ENCODE data around the gene ZIC5. TPM values are rescaled to one million over a fixed set of nuclear protein-coding genes. Genes with fewer than 3 reads are reported as not detected.

Gene ZIC5
- total and polyA plus RNA-seq, 4 donors = 5.7 to 30.5 (median 8.8) TPM

- peaks cover 99% of the 10 kb centered on the region for H3K27me3 ChIP-seq (ENCODE audit: control insufficient read depth, insufficient read depth, low read length)
- H3K9me3 ChIP-seq (ENCODE audit: control insufficient read depth, insufficient read depth, low read length) = no peaks in the 10 kb centered on the region
- peaks cover 38% of the 10 kb centered on the region for H3K4me1 ChIP-seq (ENCODE audit: control insufficient read depth, insufficient read depth, low read length)
- H3K4me3 ChIP-seq (ENCODE audit: low read depth, low read length) = peak overlapping the region; percentile 32
- peak overlapping the region; percentile 92 for H3K27ac ChIP-seq (ENCODE audit: low read depth, low read length)
- peak in 2 of 6 donors; percentile 20 to 66 for DNase-seq (ENCODE audit: low read depth in 4 of 6, low spot score in 6 of 6)
- 20% methylated on average over 36 of the region's 43 CpGs for WGBS (ENCODE audit: insufficient coverage)
- H3K36me3 ChIP-seq (ENCODE audit: control insufficient read depth, insufficient read depth, low read length) = peaks cover 17% of the 10 kb centered on the region
These were observed 17.1 kb upstream of the ZIC5 start for GRCh38 chr13:99988529-99989275.

GRCh38 chr13:99987154-99988019 is 15.8 kb upstream of the ZIC5 start:
- 32% methylated on average over 4 of the region's 20 CpGs for WGBS (ENCODE audit: insufficient coverage)

GRCh38 chr13:99986741-99987140 is 15.2 kb upstream of the ZIC5 start:
- H3K9me3 ChIP-seq (ENCODE audit: control insufficient read depth, insufficient read depth, low read length) = no peaks in the 10 kb centered on the region
- peak overlapping the region; percentile 32 for H3K4me3 ChIP-seq (ENCODE audit: low read depth, low read length)
- H3K4me1 ChIP-seq (ENCODE audit: control insufficient read depth, insufficient read depth, low read length) = peaks cover 45% of the 10 kb centered on the region
- peaks cover 94% of the 10 kb centered on the region for H3K27me3 ChIP-seq (ENCODE audit: control insufficient read depth, insufficient read depth, low read length)
- peaks cover 17% of the 10 kb centered on the region for H3K36me3 ChIP-seq (ENCODE audit: control insufficient read depth, insufficient read depth, low read length)
- 38% methylated on average over 5 of the region's 8 CpGs for WGBS (ENCODE audit: insufficient coverage)
- H3K27ac ChIP-seq (ENCODE audit: low read depth, low read length) = peak overlapping the region; percentile 92
- peak in 1 of 6 donors; percentile 9 for DNase-seq (ENCODE audit: low read depth in 4 of 6, low spot score in 6 of 6)

More at GRCh38 chr13:99987154-99988019, 15.8 kb upstream of the ZIC5 start:
- peak in 2 of 6 donors; percentile 51 to 66 for DNase-seq (ENCODE audit: low read depth in 4 of 6, low spot score in 6 of 6)
- Histone ChIP-seq H3K27me3 (ENCODE audit: control insufficient read depth, insufficient read depth, low read length) (peaks cover 99% of the 10 kb centered on the region), H3K9me3 (ENCODE audit: control insufficient read depth, insufficient read depth, low read length) (no peaks in the 10 kb centered on the region), H3K4me3 (ENCODE audit: low read depth, low read length) (peak overlapping the region; percentile 32), H3K27ac (ENCODE audit: low read depth, low read length) (peak overlapping the region; percentile 92), H3K4me1 (ENCODE audit: control insufficient read depth, insufficient read depth, low read length) (peaks cover 45% of the 10 kb centered on the region), H3K36me3 (ENCODE audit: control insufficient read depth, insufficient read depth, low read length) (peaks cover 17% of the 10 kb centered on the region)

GRCh38 chr13:99985886-99986527 is 14.4 kb upstream of the ZIC5 start:
- H3K27ac ChIP-seq (ENCODE audit: low read depth, low read length) = peak overlapping the region; percentile 92
- WGBS (ENCODE audit: insufficient coverage) = no CpG with 5 or more reads among the region's 15 CpGs
- peaks cover 89% of the 10 kb centered on the region for H3K27me3 ChIP-seq (ENCODE audit: control insufficient read depth, insufficient read depth, low read length)
- peaks cover 17% of the 10 kb centered on the region for H3K36me3 ChIP-seq (ENCODE audit: control insufficient read depth, insufficient read depth, low read length)
- H3K9me3 ChIP-seq (ENCODE audit: control insufficient read depth, insufficient read depth, low read length) = no peaks in the 10 kb centered on the region
- peak in 4 of 6 donors; percentile 17 to 72 (median 46) for DNase-seq (ENCODE audit: low read depth in 4 of 6, low spot score in 6 of 6)
- peak overlapping the region; percentile 32 for H3K4me3 ChIP-seq (ENCODE audit: low read depth, low read length)
- H3K4me1 ChIP-seq (ENCODE audit: control insufficient read depth, insufficient read depth, low read length) = peaks cover 40% of the 10 kb centered on the region

GRCh38 chr13:99985241-99985874 is 13.8 kb upstream of the ZIC5 start:
- H3K27ac ChIP-seq (ENCODE audit: low read depth, low read length) = peak overlapping the region; percentile 92
- peak in 1 of 6 donors; percentile 14 for DNase-seq (ENCODE audit: low read depth in 4 of 6, low spot score in 6 of 6)
- peaks cover 14% of the 10 kb centered on the region for H3K36me3 ChIP-seq (ENCODE audit: control insufficient read depth, insufficient read depth, low read length)
- under 1% methylated on average over 40 of the region's 55 CpGs for WGBS (ENCODE audit: insufficient coverage)
- H3K4me3 ChIP-seq (ENCODE audit: low read depth, low read length) = peak overlapping the region; percentile 49
- H3K9me3 ChIP-seq (ENCODE audit: control insufficient read depth, insufficient read depth, low read length) = no peaks in the 10 kb centered on the region
- H3K27me3 ChIP-seq (ENCODE audit: control insufficient read depth, insufficient read depth, low read length) = peaks cover 86% of the 10 kb centered on the region
- H3K4me1 ChIP-seq (ENCODE audit: control insufficient read depth, insufficient read depth, low read length) = peaks cover 36% of the 10 kb centered on the region

GRCh38 chr13:99984461-99985240 is 13.1 kb upstream of the ZIC5 start:
- DNase-seq (ENCODE audit: low read depth in 4 of 6, low spot score in 6 of 6) = peak in 3 of 6 donors; percentile 12 to 79 (median 47)
- Histone ChIP-seq H3K27ac (ENCODE audit: low read depth, low read length) (peak overlapping the region; percentile 84), H3K4me3 (ENCODE audit: low read depth, low read length) (peak overlapping the region; percentile 49), H3K9me3 (ENCODE audit: control insufficient read depth, insufficient read depth, low read length) (no peaks in the 10 kb centered on the region), H3K36me3 (ENCODE audit: control insufficient read depth, insufficient read depth, low read length) (peaks cover 12% of the 10 kb centered on the region), H3K27me3 (ENCODE audit: control insufficient read depth, insufficient read depth, low read length) (peaks cover 85% of the 10 kb centered on the region), H3K4me1 (ENCODE audit: control insufficient read depth, insufficient read depth, low read length) (peaks cover 38% of the 10 kb centered on the region)
- WGBS (ENCODE audit: insufficient coverage) = 6% methylated on average over 42 of the region's 44 CpGs

GRCh38 chr13:99983499-99984401 is 12.2 kb upstream of the ZIC5 start:
- Histone ChIP-seq H3K36me3 (ENCODE audit: control insufficient read depth, insufficient read depth, low read length) (peaks cover 10% of the 10 kb centered on the region), H3K4me1 (ENCODE audit: control insufficient read depth, insufficient read depth, low read length) (peaks cover 38% of the 10 kb centered on the region), H3K27ac (ENCODE audit: low read depth, low read length) (peak overlapping the region; percentile 84), H3K9me3 (ENCODE audit: control insufficient read depth, insufficient read depth, low read length) (no peaks in the 10 kb centered on the region), H3K4me3 (ENCODE audit: low read depth, low read length) (peak overlapping the region; percentile 49), H3K27me3 (ENCODE audit: control insufficient read depth, insufficient read depth, low read length) (peaks cover 85% of the 10 kb centered on the region)
- peak in 2 of 6 donors; percentile 63 to 82 for DNase-seq (ENCODE audit: low read depth in 4 of 6, low spot score in 6 of 6)
- 4% methylated on average over 35 of the region's 42 CpGs for WGBS (ENCODE audit: insufficient coverage)
